Endothelial cell of umbilical vein (primary cell): ENCODE results near the gene G3BP1.

Experiments
- EZH2 ChIP-seq: IDR thresholded peaks from 2 replicates; pipeline ENCODE4 v1.6.1; 2012; ENCODE audit warnings: borderline replicate concordance, low read depth, mild to moderate bottlenecking, moderate library complexity, low read length, inconsistent platforms; ENCODE audit not compliant: severe bottlenecking
- GATA2 ChIP-seq: IDR thresholded peaks from 2 replicates; pipeline ENCODE4 v1.7.0; 2011; ENCODE audit warnings: low read depth, mild to moderate bottlenecking, moderate library complexity, mixed read lengths, low read length; ENCODE audit not compliant: insufficient read length, insufficient read depth
- JUN ChIP-seq: IDR thresholded peaks from 2 replicates; pipeline ENCODE4 v1.6.1; 2011; ENCODE audit warnings: borderline replicate concordance, low read depth; ENCODE audit not compliant: insufficient read length, insufficient read depth
- MYC ChIP-seq: IDR thresholded peaks from one replicate; pipeline ENCODE4 v1.6.1; 2011; ENCODE audit warnings: mild to moderate bottlenecking, low read depth, low read length
- POLR2A ChIP-seq: IDR thresholded peaks from 2 replicates; pipeline ENCODE4 v1.6.1; 2012; ENCODE audit warnings: low read depth, mild to moderate bottlenecking, control low read depth, low read length
- POLR2AphosphoS5 ChIP-seq: IDR thresholded peaks from 2 replicates; pipeline ENCODE4 v1.6.1; 2012; ENCODE audit warnings: low read depth, mild to moderate bottlenecking, control low read depth, low read length, moderate library complexity; ENCODE audit not compliant: insufficient read depth
- TF ChIP-seq, protein P1 (sequence below), 2 donors: IDR thresholded peaks; 1 replicate in 1 of 2; 2 replicates in 1 of 2; pipeline ENCODE4 v1.5.1; 2011; ENCODE audit warnings: low read length in 2 of 2, mild to moderate bottlenecking in 2 of 2, moderate library complexity in 2 of 2, control low read depth in 1 of 2, inconsistent platforms in 1 of 2, low read depth in 1 of 2; ENCODE audit not compliant: insufficient read depth in 1 of 2; ENCODE audit errors: extremely low read depth in 1 of 2
- TF ChIP-seq, protein P2 (sequence below): IDR thresholded peaks from 2 replicates; pipeline ENCODE4 v1.6.1; 2011; ENCODE audit not compliant: insufficient read depth, insufficient read length

DNA sequence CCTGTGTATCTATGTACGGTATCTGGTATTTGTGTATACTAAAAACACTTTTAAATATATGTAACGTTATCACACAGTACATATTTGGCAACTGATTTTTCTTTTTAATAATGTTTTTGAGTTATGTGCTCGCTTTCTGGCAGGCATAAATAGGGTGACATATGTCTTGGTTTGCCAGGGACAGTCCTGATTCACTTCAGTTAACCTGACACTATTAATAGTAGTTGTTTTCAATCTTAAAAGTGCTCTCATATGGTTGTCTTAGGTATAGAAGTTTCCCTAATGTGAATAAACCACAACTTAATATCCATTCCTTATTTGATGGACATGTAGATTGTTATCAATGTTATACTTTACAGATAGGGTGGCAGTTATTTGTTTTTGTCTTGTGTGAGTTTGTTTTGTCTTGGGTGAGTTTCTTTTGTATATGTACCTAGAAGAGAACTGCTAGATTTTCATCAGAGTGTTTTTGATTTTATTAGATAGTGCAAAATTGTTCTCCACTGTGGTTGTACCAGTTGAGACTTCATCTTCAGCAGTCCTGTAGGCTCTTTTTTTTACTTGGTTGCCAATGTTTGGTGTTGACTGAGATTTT is 7.9 kb downstream of the G3BP1 start:
- TF ChIP-seq POLR2A (no peak), POLR2AphosphoS5 (no peak), JUN (no peak), EZH2 (no peak), MYC (no peak), GATA2 (no peak)
- TF ChIP-seq, protein P1, sequence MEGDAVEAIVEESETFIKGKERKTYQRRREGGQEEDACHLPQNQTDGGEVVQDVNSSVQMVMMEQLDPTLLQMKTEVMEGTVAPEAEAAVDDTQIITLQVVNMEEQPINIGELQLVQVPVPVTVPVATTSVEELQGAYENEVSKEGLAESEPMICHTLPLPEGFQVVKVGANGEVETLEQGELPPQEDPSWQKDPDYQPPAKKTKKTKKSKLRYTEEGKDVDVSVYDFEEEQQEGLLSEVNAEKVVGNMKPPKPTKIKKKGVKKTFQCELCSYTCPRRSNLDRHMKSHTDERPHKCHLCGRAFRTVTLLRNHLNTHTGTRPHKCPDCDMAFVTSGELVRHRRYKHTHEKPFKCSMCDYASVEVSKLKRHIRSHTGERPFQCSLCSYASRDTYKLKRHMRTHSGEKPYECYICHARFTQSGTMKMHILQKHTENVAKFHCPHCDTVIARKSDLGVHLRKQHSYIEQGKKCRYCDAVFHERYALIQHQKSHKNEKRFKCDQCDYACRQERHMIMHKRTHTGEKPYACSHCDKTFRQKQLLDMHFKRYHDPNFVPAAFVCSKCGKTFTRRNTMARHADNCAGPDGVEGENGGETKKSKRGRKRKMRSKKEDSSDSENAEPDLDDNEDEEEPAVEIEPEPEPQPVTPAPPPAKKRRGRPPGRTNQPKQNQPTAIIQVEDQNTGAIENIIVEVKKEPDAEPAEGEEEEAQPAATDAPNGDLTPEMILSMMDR (IDR thresholded peaks at IDR 0.05; ENCODE audit: extremely low read depth in 1 of 2, insufficient read depth in 1 of 2, low read depth in 1 of 2, low read length in 2 of 2): no peak
- TF ChIP-seq, protein P2, sequence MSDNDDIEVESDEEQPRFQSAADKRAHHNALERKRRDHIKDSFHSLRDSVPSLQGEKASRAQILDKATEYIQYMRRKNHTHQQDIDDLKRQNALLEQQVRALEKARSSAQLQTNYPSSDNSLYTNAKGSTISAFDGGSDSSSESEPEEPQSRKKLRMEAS: no peak
